Dermis blood vessel endothelial cell (primary cell): Measurements from ENCODE around the gene IGFALS. TPM values are rescaled to one million over a fixed set of nuclear protein-coding genes. Genes with fewer than 3 reads are reported as not detected.

Experiments
- DNase-seq: peaks from one replicate; pipeline ENCODE4 v3.0.0; 2010
- total RNA-seq: library from RNA; depleted of rRNA; stranded (reverse); fragments of >200 nt; gene quantifications from 2 replicates; pipeline ENCODE4 v1.2.3, GENCODE V29; 2014

Gene IGFALS
- total RNA-seq, 1 donor from 2014 or later = not detected

- DNase-seq = no peak
Observed at GRCh38 chr16:1764971-1765370, 28.5 kb downstream of the IGFALS start.

- DNase-seq = peak; percentile 52
Observed at GRCh38 chr16:1763521-1764511, 29.7 kb downstream of the IGFALS start.

- no peak for DNase-seq
Observed at GRCh38 chr16:1762879-1763520, 30.5 kb downstream of the IGFALS start.

- no peak for DNase-seq
Observed at GRCh38 chr16:1762196-1762878, 31.2 kb downstream of the IGFALS start.

GRCh38 chr16:1761751-1762150 lies 31.8 kb downstream of the IGFALS start:
- no peak for DNase-seq

GRCh38 chr16:1760911-1761310 lies 32.6 kb downstream of the IGFALS start:
- no peak for DNase-seq

- DNase-seq = no peak
Observed at GRCh38 chr16:1759511-1759910, 34.0 kb downstream of the IGFALS start.

- DNase-seq = no peak
Observed at GRCh38 chr16:1758923-1759322, 34.6 kb downstream of the IGFALS start.

GRCh38 chr16:1757714-1758461 lies 35.6 kb downstream of the IGFALS start:
- DNase-seq = no peak

- no peak for DNase-seq
Observed at GRCh38 chr16:1754204-1754603, 39.3 kb downstream of the IGFALS start.

- no peak for DNase-seq
Observed at GRCh38 chr16:1752853-1753252, 40.7 kb downstream of the IGFALS start.

- no peak for DNase-seq
Observed at GRCh38 chr16:1751946-1752345, 41.6 kb downstream of the IGFALS start.

GRCh38 chr16:1749152-1750117 lies 44.1 kb downstream of the IGFALS start:
- DNase-seq = no peak

GRCh38 chr16:1747934-1748333 lies 45.6 kb downstream of the IGFALS start:
- DNase-seq = no peak

GRCh38 chr16:1746693-1747195 lies 46.8 kb downstream of the IGFALS start:
- DNase-seq = no peak

- no peak for DNase-seq
Observed at GRCh38 chr16:1745900-1746692, 47.4 kb downstream of the IGFALS start.

GRCh38 chr16:1745181-1745899 lies 48.2 kb downstream of the IGFALS start:
- DNase-seq = no peak

- no peak for DNase-seq
Observed at GRCh38 chr16:1744338-1744840, 49.1 kb downstream of the IGFALS start.
